Tibial nerve (tissue), 4 donors: ENCODE data around the gene C11orf68. TPM values are rescaled to one million over a fixed set of nuclear protein-coding genes. Genes with fewer than 3 reads are reported as not detected.

Source experiments
- DNase-seq, 2 donors: peaks; one replicate each; pipeline ENCODE4 v3.0.0-alpha.2; 2019; ENCODE audit warnings: low spot score in 2 of 2
- H3K27ac ChIP-seq, 4 donors: fragments of 200-600 bp; sonication (generic) in 3 of 4; one replicate each; pipeline ENCODE4 v1.5.1; 2017 to 2019; ENCODE audit warnings: mild to moderate bottlenecking in 1 of 4
- H3K27me3 ChIP-seq, 2 donors: fragments of 200-600 bp; sonication (generic) in 1 of 2; one replicate each; pipeline versions ENCODE4 v1.5.1 to v1.6.0; 2017 to 2019
- H3K36me3 ChIP-seq, 3 donors: fragments of 200-600 bp; sonication (generic); one replicate each; pipeline ENCODE4 v1.5.1; 2018 to 2019
- H3K4me1 ChIP-seq, 4 donors: fragments of 200-600 bp; sonication (generic) in 3 of 4; one replicate each; pipeline ENCODE4 v1.5.1; 2017 to 2019
- H3K4me3 ChIP-seq, 4 donors: fragments of 200-600 bp; sonication (generic) in 3 of 4; one replicate each; pipeline ENCODE4 v1.5.1; 2017 to 2019; ENCODE audit warnings: mild to moderate bottlenecking in 1 of 4, moderate library complexity in 1 of 4
- H3K9me3 ChIP-seq, 4 donors: fragments of 200-600 bp; sonication (generic) in 3 of 4; one replicate each; pipeline ENCODE4 v1.5.1; 2017 to 2019
- EP300 ChIP-seq, 2 donors: sonication (generic); formaldehyde crosslinking; IDR thresholded peaks; one replicate each; pipeline ENCODE4 v1.6.1; 2017; ENCODE audit warnings: antibody characterized with exemption in 2 of 2, mild to moderate bottlenecking in 1 of 2
- POLR2A ChIP-seq, 2 donors: fragments of 450-650 bp; IDR thresholded peaks; one replicate each; pipeline ENCODE4 v1.6.1; 2017; ENCODE audit warnings: antibody characterized with exemption in 2 of 2, mild to moderate bottlenecking in 2 of 2, moderate library complexity in 2 of 2
- WGBS, 2 donors: methylation state at CpG; one replicate each; pipeline ENCODE4 v1.1.5; 2018; 5-methylcytosine and 5-hydroxymethylcytosine counted together
- total RNA-seq, 4 donors: library from RNA; depleted of rRNA; stranded (reverse); fragments of >200 nt; gene quantifications; one replicate each; pipeline ENCODE4 v1.1.0, GENCODE V29; 2016
- TF ChIP-seq, protein P1 (sequence below), 5 experiments: fragments of 200-600 bp in 3 of 5; fragments of 450-650 bp in 2 of 5; sonication (generic) in 3 of 5; IDR thresholded peaks; one replicate each; pipeline ENCODE4 v1.5.1; 2016 to 2019; ENCODE audit warnings: antibody characterized with exemption in 5 of 5, mild to moderate bottlenecking in 3 of 5, moderate library complexity in 2 of 5

C11orf68 gene
- total RNA-seq, 4 donors from 2014 or later = 14.7 to 30.4 (median 21.7) TPM

DNA sequence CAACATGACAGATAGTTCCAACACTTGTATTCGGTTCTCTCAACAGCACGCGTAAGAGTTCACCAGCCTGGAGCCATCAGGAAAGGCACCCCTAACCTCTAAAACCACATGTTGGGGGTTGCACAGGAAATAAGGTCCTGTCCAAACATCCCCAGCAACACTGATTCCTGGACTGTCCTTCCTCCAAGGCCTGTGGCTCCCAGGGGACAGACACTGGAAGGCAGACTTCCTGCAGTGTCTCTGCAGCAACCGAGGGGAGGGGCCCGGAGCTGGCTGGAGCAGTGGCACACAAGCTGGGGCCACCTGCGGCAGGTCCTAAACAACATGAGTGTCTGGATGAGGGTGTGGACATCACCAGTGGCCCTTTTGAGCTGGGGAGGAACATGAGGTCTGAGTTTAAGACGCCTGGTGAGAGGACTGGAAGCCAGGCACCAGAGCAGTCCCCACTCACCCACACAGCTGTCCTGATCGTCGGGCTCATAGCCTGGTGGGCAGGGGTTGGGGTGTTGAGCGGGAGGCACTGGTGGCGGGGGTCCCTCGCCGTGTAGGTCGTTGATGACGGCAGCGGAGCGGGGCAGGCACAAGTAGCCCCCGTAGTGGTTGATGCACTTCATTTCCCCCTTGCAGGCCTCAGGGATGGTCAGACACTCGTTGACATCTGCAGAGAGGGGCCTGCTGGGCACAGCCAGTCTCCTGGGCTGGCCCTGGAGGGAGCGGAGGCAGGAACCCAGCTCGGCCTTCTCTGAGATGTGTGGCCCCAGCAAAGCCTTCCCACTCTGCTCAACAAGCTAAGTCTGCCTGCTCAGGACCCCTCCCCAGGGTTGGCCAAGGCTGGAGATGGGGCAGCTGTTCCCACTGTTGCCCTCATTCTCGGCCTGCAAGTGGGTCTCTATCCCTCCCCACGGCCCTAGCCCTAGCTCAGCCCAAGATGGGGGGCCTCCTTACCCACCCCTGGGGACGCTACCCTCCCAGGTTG lies 47.9 kb downstream of the C11orf68 start:
- WGBS, 2 donors = 65 to 69% methylated on average over 17 to 20 of the region's 24 CpGs
- Histone ChIP-seq H3K27ac (peak overlapping the region in 3 of 4 donors; percentile 88 to 95 (median 95)), H3K27me3 (no peaks in the 10 kb centered on the region), H3K9me3 (no peaks in the 10 kb centered on the region), H3K4me3 (peak overlapping the region in 1 of 4 donors; percentile 69), H3K4me1 (peaks cover 0 to 46% (median 12%) of the 10 kb centered on the region in 4 donors), H3K36me3 (peaks cover 0 to 49% (median 2%) of the 10 kb centered on the region in 3 donors)
- TF ChIP-seq, protein P1, sequence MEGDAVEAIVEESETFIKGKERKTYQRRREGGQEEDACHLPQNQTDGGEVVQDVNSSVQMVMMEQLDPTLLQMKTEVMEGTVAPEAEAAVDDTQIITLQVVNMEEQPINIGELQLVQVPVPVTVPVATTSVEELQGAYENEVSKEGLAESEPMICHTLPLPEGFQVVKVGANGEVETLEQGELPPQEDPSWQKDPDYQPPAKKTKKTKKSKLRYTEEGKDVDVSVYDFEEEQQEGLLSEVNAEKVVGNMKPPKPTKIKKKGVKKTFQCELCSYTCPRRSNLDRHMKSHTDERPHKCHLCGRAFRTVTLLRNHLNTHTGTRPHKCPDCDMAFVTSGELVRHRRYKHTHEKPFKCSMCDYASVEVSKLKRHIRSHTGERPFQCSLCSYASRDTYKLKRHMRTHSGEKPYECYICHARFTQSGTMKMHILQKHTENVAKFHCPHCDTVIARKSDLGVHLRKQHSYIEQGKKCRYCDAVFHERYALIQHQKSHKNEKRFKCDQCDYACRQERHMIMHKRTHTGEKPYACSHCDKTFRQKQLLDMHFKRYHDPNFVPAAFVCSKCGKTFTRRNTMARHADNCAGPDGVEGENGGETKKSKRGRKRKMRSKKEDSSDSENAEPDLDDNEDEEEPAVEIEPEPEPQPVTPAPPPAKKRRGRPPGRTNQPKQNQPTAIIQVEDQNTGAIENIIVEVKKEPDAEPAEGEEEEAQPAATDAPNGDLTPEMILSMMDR (IDR thresholded peaks at IDR 0.05) = no peak
- no peak for TF ChIP-seq POLR2A (IDR thresholded peaks at IDR 0.05)
- no peak for TF ChIP-seq EP300 (IDR thresholded peaks at IDR 0.05)
- DNase-seq = no peak

GRCh38 chr11:65870307-65870658 lies 48.6 kb downstream of the C11orf68 start:
- Histone ChIP-seq H3K36me3 (peaks cover 0 to 56% (median 9%) of the 10 kb centered on the region in 3 donors), H3K4me1 (peaks cover 0 to 46% (median 12%) of the 10 kb centered on the region in 4 donors), H3K27me3 (no peaks in the 10 kb centered on the region), H3K4me3 (no peak overlapping the region), H3K27ac (peak overlapping the region in 1 of 4 donors; percentile 95), H3K9me3 (no peaks in the 10 kb centered on the region)
- 52 to 70% methylated on average over 5 to 10 of the region's 11 CpGs for WGBS, 2 donors
- TF ChIP-seq POLR2A (IDR thresholded peaks at IDR 0.05) = no peak
- TF ChIP-seq, protein P1 (IDR thresholded peaks at IDR 0.05) = no peak
- TF ChIP-seq EP300 (IDR thresholded peaks at IDR 0.05) = no peak
- no peak for DNase-seq

DNA sequence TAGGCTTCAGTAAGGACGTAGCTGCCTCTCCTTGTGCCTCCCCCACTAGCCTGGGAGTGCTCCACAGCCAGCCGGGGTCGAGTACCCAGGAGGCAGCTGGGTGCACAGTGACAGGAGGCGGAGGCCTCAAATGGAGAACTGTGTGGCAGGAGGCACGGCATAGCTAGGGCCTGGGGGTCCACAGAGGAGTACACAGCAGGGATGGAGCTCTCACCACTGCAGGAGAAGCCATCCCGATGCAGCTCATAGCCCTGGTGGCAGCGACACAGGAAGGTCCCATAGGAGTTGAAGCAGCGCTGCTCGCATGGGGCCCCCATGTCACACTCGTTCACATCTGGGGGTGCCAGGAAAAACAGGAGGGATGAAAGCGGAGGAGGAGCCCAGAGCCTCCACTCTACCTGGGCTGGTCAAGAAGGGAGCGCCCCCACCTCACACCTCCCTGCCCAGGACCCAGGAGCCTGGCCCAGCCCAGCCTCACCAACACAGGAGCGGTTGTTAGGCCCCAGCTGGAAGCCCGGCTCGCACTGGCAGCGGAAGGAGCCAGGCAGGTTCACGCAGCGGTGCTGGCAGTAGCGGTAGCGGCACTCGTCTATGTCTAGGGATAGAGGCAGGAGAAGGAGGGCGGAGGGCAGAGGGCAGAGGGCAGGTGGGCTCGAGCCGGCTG lies 49.1 kb downstream of the C11orf68 start:
- Histone ChIP-seq H3K27me3 (no peaks in the 10 kb centered on the region), H3K4me3 (no peak overlapping the region), H3K27ac (peak overlapping the region in 1 of 4 donors; percentile 9), H3K9me3 (no peaks in the 10 kb centered on the region), H3K36me3 (peaks cover 0 to 61% (median 12%) of the 10 kb centered on the region in 3 donors), H3K4me1 (peaks cover 0 to 46% (median 12%) of the 10 kb centered on the region in 4 donors)
- WGBS, 2 donors = 74 to 81% methylated on average over 22 to 24 of the region's 24 CpGs
- no peak for DNase-seq
- TF ChIP-seq EP300 (IDR thresholded peaks at IDR 0.05) = no peak
- TF ChIP-seq POLR2A (IDR thresholded peaks at IDR 0.05) = no peak
- TF ChIP-seq, protein P1 (IDR thresholded peaks at IDR 0.05) = no peak

GRCh38 chr11:65868907-65869306 lies 50.0 kb downstream of the C11orf68 start:
- TF ChIP-seq EP300 (IDR thresholded peaks at IDR 0.05) (no peak), POLR2A (IDR thresholded peaks at IDR 0.05) (no peak)
- TF ChIP-seq, protein P1 (IDR thresholded peaks at IDR 0.05) = no peak
- H3K4me3 ChIP-seq = no peak overlapping the region
- 84 to 97% methylated on average over 3 of the region's 3 CpGs for WGBS, 2 donors
- no peak overlapping the region for H3K27ac ChIP-seq
- no peaks in the 10 kb centered on the region for H3K27me3 ChIP-seq
- H3K4me1 ChIP-seq = peaks cover 0 to 43% (median 10%) of the 10 kb centered on the region in 4 donors
- peaks cover 0 to 70% (median 21%) of the 10 kb centered on the region in 3 donors for H3K36me3 ChIP-seq
- no peaks in the 10 kb centered on the region for H3K9me3 ChIP-seq
- DNase-seq = no peak
